GM19372 (cell line): ENCODE results near the gene ERC2.

Experiments used
- ATAC-seq: cut with Tn5 transposase; IDR thresholded peaks from one replicate; pipeline ENCODE4 v1.9.1; 2021; ENCODE audit warnings: mild to moderate bottlenecking, low read depth, moderate library complexity; ENCODE audit not compliant: unreplicated experiment

The ERC2 gene

GRCh38 chr3:55592572-55592971, 875.7 kb downstream of the ERC2 start:
- ATAC-seq: no peak

GRCh38 chr3:55591888-55592287, 876.4 kb downstream of the ERC2 start:
- no peak for ATAC-seq

GRCh38 chr3:55588146-55588765, 880.0 kb downstream of the ERC2 start:
- ATAC-seq: no peak

- ATAC-seq: no peak
Measured at GRCh38 chr3:55585856-55586255, 882.4 kb downstream of the ERC2 start.

- ATAC-seq: no peak
Measured at GRCh38 chr3:55584716-55585368, 883.4 kb downstream of the ERC2 start.

- no peak for ATAC-seq
Measured at GRCh38 chr3:55584030-55584429, 884.2 kb downstream of the ERC2 start.

GRCh38 chr3:55583475-55583874, 884.8 kb downstream of the ERC2 start:
- no peak for ATAC-seq

- no peak for ATAC-seq
Measured at GRCh38 chr3:55579496-55579895, 888.8 kb downstream of the ERC2 start.

GRCh38 chr3:55576621-55577388, 891.5 kb downstream of the ERC2 start:
- no peak for ATAC-seq

GRCh38 chr3:55574671-55575070, 893.6 kb downstream of the ERC2 start:
- ATAC-seq: no peak

- ATAC-seq: no peak
Measured at GRCh38 chr3:55572816-55573215, 895.5 kb downstream of the ERC2 start.

- no peak for ATAC-seq
Measured at GRCh38 chr3:55571913-55572312, 896.4 kb downstream of the ERC2 start.

GRCh38 chr3:55571216-55571813, 897.0 kb downstream of the ERC2 start:
- ATAC-seq: no peak

- no peak for ATAC-seq
Measured at GRCh38 chr3:55570271-55570711, 898.0 kb downstream of the ERC2 start.

- ATAC-seq: no peak
Measured at GRCh38 chr3:55569033-55569599, 899.2 kb downstream of the ERC2 start.

GRCh38 chr3:55567615-55568014, 900.7 kb downstream of the ERC2 start:
- ATAC-seq: no peak

GRCh38 chr3:55567121-55567520, 901.1 kb downstream of the ERC2 start:
- ATAC-seq: no peak

GRCh38 chr3:55565521-55565920, 902.7 kb downstream of the ERC2 start:
- ATAC-seq: no peak

GRCh38 chr3:55564726-55565125, 903.5 kb downstream of the ERC2 start:
- ATAC-seq: no peak

GRCh38 chr3:55562700-55563099, 905.6 kb downstream of the ERC2 start:
- ATAC-seq: no peak
